Right renal cortex interstitium (tissue), 3 donors: Measurements from ENCODE around the gene GSE1. TPM values are rescaled to one million over a fixed set of nuclear protein-coding genes. Genes with fewer than 3 reads are reported as not detected.
"Not testable (repeated sequence)": the region's sequence is repeated elsewhere in the genome, so short reads cannot be mapped to it uniquely, and the experiment has no call there.

Experiments
- DNase-seq, 3 donors: peaks; one replicate each; pipeline ENCODE4 v3.0.0-alpha.2; 2013; ENCODE audit warnings: low read depth in 3 of 3, low spot score in 2 of 3
- polyA plus RNA-seq, 3 donors: library from polyadenylated mRNA; unstranded; fragments of 120-200 nt; gene quantifications; one replicate each; pipeline ENCODE4 v1.2.1, GENCODE V29; 2013; ENCODE audit not compliant: insufficient read length in 3 of 3

Gene GSE1
- polyA plus RNA-seq, 3 donors, result 53.6 to 58.6 (median 56.9) TPM

DNA sequence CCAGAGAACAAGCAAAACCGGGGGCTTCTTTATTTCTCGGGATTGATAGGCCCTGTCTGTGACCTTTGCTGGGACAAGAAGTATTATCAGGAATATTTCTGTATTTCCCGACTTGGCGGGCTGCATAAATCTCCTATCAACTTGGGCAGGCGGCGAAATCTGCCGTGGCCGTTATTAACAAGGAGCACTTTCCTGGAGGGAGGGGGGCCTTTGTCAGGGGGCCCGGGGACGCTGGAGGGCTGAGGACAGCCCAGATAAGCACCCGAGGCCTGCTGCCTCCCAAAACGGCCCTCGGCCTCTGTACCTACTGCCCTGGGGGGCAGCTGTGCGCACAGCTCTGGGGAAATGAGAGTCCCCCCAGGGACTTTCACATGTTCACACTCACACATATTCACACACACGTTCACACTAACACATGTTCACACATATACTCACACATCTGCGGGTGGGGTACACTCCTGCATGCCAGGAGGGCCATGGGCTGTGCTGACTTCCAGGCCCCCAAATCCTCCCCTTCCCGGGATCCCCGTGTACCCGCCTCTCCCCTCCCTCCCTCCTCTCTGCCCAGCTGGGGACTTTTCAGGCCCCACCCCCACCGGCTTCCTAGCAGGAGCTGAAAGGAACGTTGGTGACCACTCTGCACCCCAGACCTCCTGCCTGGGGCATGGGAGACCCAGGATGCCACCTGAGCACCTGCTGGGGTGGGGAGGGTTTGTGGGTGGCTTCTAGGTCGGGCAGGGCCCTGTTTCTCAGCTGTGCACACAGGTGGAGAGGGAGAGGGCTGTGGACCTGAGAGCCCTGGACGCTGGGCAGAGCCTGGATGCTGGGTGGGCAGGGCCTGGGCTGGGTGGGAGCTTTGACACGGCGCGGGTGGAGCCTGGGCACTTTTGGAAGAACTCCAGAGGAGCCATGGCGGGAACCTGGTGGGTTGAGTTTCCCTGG lies 24.3 kb upstream of the GSE1 start:
- no peak for DNase-seq

DNA sequence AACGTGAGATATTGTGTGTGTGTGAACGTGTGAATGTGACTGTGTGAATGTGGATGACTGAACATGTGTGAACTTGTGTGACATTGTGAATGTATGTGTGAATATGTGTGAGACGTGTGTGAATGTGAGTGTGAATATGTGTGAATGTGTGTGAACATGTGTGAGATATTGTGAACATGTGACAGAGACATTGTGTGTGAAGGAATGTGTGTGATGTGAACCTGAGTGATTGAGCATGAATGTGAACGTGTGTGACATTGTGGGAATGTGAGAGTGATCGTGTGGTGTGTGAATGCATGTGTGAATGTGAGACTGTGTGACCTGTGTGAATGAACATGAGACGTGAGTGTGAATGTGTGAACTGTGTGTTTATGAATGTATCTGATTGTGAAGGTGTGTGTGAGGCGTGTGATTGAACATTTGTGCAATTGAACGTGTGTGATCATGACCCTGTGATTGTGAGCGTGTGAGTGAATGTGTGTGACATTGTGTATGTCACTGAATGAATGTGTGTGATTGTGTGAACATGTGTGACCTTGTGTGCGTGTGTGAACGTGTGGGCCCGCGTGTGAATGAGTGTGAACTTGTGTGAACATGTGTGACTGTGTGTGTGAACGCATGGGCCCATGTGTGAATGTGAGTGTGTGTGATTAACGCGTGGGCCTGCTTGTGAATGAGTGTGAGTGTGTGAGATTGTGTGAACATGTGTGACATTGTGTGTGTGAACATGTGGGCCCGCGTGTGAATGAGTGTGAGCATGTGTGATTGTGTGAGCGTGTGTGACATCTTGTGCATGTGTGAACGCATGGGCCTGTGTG lies 23.2 kb upstream of the GSE1 start:
- no peak for DNase-seq

DNA sequence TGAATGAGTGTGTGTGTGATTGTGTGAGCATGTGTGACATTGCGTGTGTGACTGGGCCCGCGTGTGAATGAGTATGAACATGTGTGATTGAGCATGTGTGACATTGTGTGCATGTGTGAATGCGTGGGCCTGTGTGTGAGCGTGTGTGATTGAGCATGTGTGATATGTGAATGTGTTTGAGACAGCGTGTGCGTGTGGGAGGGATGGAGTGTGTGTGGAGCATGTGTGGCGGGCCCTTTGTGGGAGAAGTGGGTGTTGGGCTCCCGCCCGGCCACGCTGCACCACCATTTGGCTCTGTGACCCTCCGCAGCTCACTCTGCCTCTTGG lies 22.7 kb upstream of the GSE1 start:
- DNase-seq, result no peak

DNA sequence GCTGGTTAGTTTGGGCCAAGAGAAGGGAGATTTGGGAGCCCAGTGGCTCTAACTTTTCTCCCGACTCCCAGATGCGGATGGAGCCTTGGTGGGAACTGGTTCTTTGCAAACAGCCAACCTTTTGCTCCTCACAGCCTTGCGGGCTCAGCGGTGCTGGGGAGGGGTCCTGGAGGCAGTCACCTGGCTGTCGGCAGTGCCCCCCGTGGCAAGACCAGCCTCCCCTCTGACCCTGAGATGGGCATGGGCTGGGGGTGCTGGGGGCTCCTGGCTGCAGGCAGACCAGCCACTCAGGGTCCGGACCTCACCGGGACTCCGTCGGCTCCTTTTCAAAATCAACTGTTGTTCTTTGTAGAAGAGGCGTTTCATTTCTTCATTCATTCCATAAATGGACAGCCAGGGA lies 21.7 kb upstream of the GSE1 start:
- DNase-seq, result no peak

DNA sequence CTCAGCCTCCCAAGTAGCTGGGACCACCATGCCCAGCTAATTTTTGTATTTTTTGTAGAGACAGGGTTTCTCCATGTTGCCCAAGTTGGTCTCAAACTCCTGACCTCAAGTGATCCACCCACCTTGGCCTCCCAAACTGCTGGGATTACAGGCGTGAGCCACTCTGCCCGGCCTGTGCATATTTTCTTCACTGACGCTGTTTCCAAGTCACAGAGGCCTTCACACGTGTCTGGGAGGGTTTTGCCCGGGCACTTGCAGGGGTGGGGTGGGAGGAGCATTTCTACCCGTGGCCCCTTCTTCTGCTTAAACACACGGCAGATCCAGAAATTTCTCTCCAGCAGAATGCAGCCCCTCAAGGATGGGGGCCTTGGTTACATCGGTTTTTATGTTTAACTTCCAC lies 20.8 kb upstream of the GSE1 start:
- DNase-seq, result not testable (repeated sequence)

DNA sequence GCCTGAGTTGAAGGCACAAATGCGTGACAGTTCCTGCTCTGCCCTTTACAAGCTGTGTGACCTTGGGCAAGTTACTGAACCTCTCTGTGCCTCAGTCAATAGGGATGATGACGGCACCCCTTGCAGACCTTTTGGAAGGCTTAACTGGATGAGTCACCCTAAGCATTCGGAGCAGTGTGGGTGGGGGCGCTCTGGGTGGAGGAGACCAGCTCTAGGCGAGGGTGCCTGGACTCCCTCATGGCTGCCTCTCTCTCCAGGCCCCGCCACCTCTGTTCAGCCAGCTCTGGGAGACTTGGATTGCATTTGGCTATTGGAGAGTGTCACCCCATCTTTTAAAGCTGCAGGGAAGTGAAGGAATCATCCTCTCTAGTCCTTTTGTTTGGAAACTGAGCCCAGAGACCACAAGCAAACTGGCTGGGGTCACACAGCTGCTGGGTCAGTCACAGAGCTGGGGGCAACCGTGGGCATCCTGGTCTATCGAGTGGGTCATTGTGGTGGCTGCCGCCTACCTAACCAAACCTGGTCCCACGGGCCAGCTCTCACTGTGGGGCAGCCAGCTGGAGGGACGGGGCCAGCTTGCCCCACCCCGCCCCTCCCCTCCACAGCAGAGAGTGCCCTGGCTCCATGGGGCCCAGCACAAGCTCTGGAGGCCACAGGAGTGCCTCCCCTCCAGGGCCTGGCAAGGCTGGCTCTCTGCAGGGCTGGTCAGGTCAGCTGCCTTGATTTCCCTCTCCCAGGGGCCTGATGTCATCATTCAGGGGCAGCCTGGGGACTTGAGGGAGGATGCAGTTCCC lies 20.2 kb upstream of the GSE1 start:
- DNase-seq, result no peak

DNA sequence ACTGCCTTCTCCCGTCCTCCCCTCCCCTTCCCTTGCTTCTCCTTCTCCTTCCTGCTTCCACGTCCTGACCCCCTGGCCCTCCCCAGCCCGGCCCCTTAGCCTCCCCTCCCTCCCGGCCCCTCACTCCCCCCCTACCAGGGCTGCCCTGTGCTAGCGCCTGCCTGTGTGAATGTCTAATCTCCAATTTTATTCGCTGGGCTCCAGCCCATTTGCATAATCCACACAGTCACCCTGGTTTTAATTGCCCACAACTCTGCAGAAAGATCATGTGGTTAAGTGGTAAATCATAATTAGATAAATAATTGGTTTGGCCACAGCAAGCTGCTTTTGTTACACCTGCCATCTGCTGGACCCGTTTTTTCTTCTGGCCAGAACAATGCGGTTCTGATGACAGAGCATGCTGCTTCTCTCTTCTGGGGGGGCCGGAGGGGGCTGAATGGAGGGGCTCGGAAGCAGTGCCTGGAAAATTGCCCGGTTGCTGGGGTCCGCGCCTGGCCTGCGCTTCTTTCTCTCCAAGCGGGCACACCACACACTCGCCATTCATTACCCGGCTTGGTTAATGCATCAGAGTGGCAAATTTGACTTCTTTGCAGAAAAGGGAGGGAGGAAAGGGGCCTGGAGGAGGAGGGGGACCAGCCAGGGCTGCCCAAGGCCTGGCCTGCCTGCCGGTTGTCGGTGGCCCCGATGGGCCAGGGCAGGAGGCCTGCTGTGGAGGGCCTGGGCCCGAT lies 19.5 kb upstream of the GSE1 start:
- no peak for DNase-seq

DNA sequence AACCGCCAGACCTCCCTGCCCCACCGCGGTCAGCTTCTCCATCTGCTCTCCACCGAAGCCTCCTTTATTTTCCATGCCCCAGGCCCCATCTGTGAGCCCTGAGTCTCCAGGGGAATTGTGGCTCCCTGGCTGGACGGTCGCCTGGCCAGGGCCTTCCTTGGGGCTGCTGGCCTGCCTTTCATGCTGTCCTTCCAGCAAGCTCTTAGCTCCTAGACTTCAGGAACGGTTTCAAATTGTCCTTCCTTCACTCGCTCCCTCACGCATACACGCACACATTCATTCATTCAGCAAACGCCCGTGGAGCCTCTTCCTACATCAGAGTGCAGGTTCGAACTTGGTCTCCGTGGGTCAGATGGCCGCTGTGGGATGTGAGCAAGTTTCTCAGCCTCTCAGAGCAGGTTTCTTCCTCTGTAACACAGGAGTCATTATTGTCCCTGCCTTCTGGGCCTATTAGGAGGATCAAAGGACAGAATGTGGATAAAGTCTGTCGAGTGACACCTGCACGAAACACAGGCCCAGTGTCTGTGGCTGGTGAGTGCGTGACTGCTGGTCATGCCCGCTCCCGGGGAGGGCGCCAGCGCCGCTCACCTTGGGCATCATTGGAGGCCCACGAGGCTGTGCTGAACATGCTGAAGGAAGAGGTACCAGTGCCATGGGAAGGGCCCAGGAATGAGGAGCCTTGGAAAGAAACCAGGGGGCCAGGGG lies 18.7 kb upstream of the GSE1 start:
- DNase-seq, result no peak

DNA sequence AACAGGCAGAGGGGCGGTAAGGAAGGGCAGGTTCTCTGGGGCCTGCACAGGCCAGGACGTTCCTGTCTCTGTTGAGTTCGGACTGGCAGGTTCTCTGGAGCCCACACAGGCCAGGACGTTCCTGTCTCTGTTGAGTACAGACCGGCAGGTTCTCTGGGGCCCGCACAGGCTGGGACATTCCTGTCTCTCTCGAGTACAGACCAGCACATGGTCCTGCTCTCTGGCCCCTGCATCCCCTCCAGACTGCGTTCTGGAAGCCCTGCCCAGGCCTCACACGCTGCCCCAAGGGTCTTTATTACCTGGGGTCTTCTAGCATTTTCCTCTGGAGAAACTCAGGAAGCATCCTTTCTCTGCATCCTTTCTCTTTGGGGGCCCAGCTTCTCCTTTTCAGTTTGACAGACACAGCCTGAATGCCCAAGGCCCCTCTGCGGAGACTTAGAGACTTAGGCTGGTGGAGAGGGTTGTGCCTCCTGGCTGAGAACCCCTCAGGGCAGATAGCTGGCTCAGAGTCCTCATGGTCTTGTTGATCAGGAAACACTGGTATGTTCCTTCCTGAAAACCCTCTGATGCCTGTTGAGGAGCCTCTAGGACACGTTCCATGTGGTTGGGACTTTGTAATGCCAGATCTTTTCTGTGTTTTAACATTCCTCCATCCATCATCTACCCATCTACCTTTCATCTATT lies 18.0 kb upstream of the GSE1 start:
- DNase-seq, result no peak

DNA sequence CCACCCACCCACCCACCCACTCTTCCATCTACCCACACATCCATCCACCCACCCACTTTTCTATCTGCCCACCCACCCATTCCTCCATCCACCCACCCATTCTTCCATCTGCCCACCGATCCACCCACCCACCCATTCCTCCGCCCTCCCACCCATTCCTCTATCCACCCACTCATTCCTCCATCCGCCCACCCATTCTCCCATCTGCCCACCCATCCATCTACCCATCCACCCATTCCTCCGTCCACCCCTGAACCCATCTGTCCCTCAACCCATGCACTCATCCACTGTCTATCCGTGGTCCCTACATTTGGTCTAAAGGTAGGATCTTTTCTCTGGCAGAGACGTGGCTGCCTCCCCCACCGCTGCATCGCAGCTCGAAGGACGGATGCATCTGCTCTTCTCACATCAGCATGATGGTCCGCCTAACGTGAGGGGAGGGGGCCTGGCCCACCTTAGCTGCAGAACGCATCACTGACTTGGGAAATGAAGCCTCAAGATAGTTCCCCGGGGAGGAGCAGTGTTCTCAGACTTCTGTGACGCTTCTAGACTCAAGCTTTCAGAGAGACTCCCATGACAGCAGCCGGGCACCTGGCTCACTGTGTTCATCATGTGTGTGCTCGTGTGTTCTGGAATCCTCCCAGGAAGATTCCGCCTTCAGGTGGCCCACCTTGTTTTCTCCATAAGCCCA lies 17.2 kb upstream of the GSE1 start:
- DNase-seq, result no peak

DNA sequence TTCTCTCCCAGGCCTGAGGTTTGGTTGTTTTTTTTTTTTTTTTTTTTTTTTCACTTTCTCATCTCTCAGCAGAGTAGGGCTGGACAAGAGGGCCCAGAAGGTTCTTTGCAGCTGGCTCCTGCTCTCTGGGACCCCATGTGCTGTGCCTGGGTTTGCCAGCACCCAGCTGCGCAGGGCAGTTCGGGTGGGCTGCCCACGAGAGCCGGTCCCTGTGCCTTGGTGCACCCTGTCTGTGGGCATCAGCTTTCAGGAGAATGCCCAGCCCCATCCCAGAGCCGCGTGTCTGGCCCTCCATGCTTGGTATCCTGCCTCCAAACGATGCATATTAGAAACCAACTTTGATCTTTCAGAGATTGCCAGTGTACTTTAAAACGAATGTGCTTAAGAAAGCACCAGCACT lies 15.0 kb upstream of the GSE1 start:
- DNase-seq, result no peak

DNA sequence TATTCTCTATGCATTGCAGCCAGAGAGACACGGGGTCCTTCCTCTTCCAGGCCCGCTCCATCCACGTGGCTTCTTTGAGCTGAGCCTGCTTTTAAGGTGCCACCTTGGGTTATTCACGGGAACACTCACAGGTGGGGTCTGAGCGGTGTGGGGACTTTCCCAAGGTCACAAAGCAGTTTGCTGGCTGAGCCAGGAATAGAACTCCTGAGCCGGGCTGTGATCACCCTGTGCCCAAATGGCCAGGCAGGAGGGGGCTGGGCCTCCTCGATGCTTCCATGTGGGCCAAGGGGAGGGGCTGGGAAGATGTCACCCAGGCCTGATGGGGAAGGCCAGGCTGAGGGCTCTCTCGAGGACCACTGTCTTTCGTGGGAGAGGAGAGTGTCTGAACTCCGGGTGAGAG lies 13.0 kb upstream of the GSE1 start:
- DNase-seq, result no peak

DNA sequence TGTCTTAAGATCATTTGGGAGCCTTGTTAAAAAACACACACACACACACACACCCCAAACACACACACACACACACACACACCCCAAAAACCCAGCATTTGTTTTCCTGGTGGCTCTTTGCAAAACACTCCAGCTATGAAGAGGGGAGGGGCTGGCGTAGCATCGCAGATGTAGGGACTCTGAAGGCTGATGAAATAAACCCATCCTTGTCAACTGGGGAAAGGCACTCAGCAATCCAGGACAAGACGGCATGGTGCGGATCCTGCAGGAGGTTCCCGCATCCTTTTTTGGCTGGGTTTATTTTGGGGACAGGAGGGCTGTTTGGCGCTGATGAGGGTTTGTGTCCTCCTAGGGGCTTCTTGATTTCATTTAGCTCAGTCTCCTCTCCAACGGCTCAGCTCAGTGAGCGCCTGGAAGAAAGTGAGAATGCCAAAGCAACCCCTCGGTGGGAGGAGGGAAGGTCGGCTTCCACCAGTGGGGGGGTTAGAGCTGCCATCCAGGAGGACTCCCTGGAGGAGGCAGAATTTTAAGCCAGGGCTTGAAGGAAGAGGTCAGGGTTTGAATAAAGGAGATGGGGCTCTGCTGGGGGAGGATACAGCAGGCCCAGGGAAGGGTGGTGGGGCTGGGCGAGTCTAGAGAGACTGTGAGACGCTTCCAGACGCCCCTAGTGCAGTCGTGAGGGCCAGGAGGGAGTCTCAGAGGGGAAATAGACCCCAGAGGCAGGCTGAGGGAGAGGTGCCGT lies 12.4 kb upstream of the GSE1 start:
- DNase-seq, result no peak

DNA sequence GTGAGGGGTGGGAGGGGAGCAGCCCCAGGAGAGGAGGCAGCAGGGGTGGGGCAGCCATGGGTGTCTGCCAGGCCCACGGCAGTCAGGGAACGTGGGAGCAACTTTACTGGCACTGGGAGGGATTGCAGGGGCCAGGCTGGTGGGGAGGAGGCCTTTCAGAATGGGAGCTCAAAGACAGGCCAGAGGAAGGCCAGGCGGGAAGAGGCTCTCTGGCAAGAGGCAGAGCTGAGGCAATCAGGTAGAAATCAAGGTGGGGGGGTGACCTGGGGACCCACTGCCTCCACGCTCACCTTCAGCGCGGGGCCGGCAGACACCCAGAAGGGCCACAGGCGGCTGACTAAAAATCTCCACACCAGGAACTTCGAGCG lies 11.9 kb upstream of the GSE1 start:
- DNase-seq, result no peak

DNA sequence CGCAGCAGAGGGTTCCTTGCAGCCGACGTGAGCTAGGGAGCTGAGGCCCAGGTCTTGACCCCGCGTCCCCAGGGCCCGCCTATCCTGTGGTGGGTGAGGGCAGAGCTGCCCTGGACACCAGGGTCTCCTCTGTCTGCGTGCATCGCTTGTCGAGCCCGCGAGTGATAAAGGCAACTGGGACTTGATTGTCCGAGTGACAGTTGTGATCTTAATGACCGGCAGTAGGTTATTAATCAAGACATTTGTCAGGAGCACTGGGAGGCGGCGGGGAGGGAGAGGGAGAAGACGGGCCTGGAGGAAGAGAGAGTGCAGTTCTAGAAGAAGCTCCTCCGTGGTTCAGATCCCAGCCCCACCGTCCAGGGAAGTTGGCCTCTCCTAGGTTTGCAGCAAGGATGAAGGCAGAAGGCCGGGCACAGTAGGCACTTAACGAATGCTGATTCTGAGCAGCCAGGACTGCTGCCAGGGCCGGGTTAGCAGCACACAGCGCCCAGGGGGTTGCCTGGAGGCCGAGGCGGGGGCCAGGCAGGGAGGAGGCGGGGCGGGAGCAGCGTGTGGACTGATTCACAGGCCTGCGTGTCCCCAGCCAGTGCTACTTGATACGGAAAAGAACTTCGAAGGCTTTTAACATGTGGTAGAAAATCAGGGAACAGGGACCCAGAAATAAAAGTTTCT lies 11.3 kb upstream of the GSE1 start:
- DNase-seq, result no peak

DNA sequence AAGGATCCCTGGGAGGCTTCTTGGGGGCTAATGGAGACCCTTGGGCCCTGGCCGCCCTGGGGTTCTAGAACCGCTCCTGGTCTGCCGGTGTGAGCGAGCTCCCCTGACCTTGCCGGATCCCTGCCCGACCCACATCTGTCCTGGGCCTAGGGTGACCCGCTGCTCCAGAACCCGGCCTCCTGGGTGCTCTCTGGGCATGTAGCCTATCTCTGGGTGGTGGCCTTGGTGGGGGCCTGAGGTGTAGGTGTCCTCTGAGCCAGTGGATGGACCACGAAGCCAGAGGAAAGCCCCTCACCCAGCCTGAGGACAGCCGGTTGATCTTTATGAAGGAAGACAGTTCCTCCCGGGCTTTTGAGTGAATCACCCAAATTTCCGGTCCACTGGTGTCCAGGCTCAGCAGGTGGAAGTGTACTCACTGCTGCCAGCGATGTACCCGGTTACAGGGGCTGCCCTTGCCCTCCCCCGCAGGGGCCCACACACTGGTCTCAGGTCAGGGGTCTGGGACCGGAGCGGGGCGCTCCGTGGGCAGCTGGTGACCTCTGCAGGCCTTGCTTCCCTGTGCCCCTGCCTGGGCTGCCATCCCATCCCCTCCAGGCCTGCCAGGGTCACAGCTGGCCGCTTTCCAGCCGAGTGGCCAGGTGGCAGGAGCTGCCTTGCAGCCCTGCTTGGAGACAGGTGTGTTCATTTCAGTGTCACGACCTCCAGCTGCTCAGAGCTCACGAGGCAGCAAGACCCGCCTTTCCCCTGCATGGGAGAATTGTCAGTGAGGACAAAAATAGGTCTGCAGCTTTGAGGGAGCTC lies 10.5 kb upstream of the GSE1 start:
- no peak for DNase-seq
